ACC112 (cell line): ENCODE measurements around the gene ACSBG1.

Source experiments
- H2AFZ ChIP-seq: fragments of 200-600 bp; sonication (generic); one replicate; pipeline ENCODE4 v1.6.0; 2017; ENCODE audit warnings: antibody characterized with exemption, low read length; ENCODE audit not compliant: unreplicated experiment
- H3K27ac ChIP-seq: fragments of 200-600 bp; sonication (generic); 2 replicates; pipeline ENCODE4 v1.5.1; 2014; ENCODE audit warnings: low read depth, mild to moderate bottlenecking, antibody characterized with exemption, low read length, moderate library complexity
- H3K27me3 ChIP-seq: fragments of 200-600 bp; sonication (generic); 2 replicates; pipeline ENCODE4 v1.6.1; 2014; ENCODE audit warnings: mild to moderate bottlenecking, antibody characterized with exemption, low read length, moderate library complexity, mixed read lengths; ENCODE audit not compliant: insufficient read depth
- H3K36me3 ChIP-seq: fragments of 200-600 bp; sonication (generic); 2 replicates; pipeline ENCODE4 v1.6.1; 2016; ENCODE audit warnings: mild to moderate bottlenecking, antibody characterized with exemption, low read length, moderate library complexity, mixed read lengths; ENCODE audit not compliant: insufficient read depth
- H3K4me1 ChIP-seq: fragments of 200-600 bp; sonication (generic); one replicate; pipeline ENCODE4 v1.6.1; 2016; ENCODE audit warnings: low read length, mixed read lengths; ENCODE audit not compliant: insufficient read depth, unreplicated experiment, control insufficient read depth
- H3K4me3 ChIP-seq: fragments of 200-600 bp; sonication (generic); 2 replicates; pipeline ENCODE4 v1.5.1; 2014; ENCODE audit warnings: mild to moderate bottlenecking, low read depth, low read length
- H3K79me2 ChIP-seq: fragments of 200-600 bp; sonication (generic); one replicate; pipeline ENCODE4 v1.6.0; 2016; ENCODE audit warnings: low read length; ENCODE audit not compliant: control insufficient read depth, unreplicated experiment, insufficient read depth

Gene ACSBG1

GRCh38 chr15:78265752-78266224 lies 31.4 kb upstream of the ACSBG1 start:
- H2AFZ ChIP-seq, result no peak overlapping the region
- no peaks in the 10 kb centered on the region; the same call in 1 of the 2 replicates for H3K27me3 ChIP-seq
- peaks cover 11% of the 10 kb centered on the region for H3K79me2 ChIP-seq
- no peak overlapping the region for H3K27ac ChIP-seq
- H3K4me1 ChIP-seq, result peaks cover 14% of the 10 kb centered on the region
- no peaks in the 10 kb centered on the region for H3K36me3 ChIP-seq
- H3K4me3 ChIP-seq, result peak overlapping the region; percentile 90

- Histone ChIP-seq H3K79me2 (peaks cover 11% of the 10 kb centered on the region), H3K4me1 (peaks cover 14% of the 10 kb centered on the region), H3K36me3 (no peaks in the 10 kb centered on the region), H3K27me3 (no peaks in the 10 kb centered on the region; the same call in 1 of the 2 replicates), H3K27ac (no peak overlapping the region), H3K4me3 (peak overlapping the region; percentile 90), H2AFZ (peak overlapping the region; percentile 84)
These were observed 30.7 kb upstream of the ACSBG1 start for GRCh38 chr15:78265137-78265460.

GRCh38 chr15:78264304-78265136 lies 30.2 kb upstream of the ACSBG1 start, which contains the start of gene DNAJA4:
DNAJA4 (plus strand) TSS chr15:78264562; CDS start chr15:78264764, 202 bp downstream.
- Histone ChIP-seq H3K27me3 (no peaks in the 10 kb centered on the region; the same call in 1 of the 2 replicates), H3K79me2 (peaks cover 11% of the 10 kb centered on the region), H2AFZ (peak within 1 kb of the TSS; percentile 84), H3K4me3 (peak within 1 kb of the TSS; percentile 90), H3K27ac (no peak within 1 kb of the TSS; the same call in 1 of the 2 replicates), H3K36me3 (no peaks in the 10 kb centered on the region), H3K4me1 (peaks cover 14% of the 10 kb centered on the region)

- no peak overlapping the region for H3K27ac ChIP-seq
- no peaks in the 10 kb centered on the region for H3K36me3 ChIP-seq
- H3K27me3 ChIP-seq, result no peaks in the 10 kb centered on the region; the same call in 1 of the 2 replicates
- peaks cover 11% of the 10 kb centered on the region for H3K79me2 ChIP-seq
- H3K4me1 ChIP-seq, result peaks cover 14% of the 10 kb centered on the region
- H3K4me3 ChIP-seq, result peak overlapping the region; percentile 90
- H2AFZ ChIP-seq, result peak overlapping the region; percentile 81
These were observed 29.5 kb upstream of the ACSBG1 start for GRCh38 chr15:78263907-78264303.

- peaks cover 14% of the 10 kb centered on the region for H3K4me1 ChIP-seq
- H3K79me2 ChIP-seq, result peaks cover 11% of the 10 kb centered on the region
- no peaks in the 10 kb centered on the region; the same call in 1 of the 2 replicates for H3K27me3 ChIP-seq
- no peaks in the 10 kb centered on the region for H3K36me3 ChIP-seq
- no peak overlapping the region for H3K27ac ChIP-seq
- H2AFZ ChIP-seq, result no peak overlapping the region
- no peak overlapping the region for H3K4me3 ChIP-seq
These were observed 29.0 kb upstream of the ACSBG1 start for GRCh38 chr15:78263351-78263781.

- no peaks in the 10 kb centered on the region; the same call in 1 of the 2 replicates for H3K27me3 ChIP-seq
- H3K79me2 ChIP-seq, result peaks cover 10% of the 10 kb centered on the region
- no peak overlapping the region for H2AFZ ChIP-seq
- no peaks in the 10 kb centered on the region for H3K36me3 ChIP-seq
- no peak overlapping the region for H3K4me3 ChIP-seq
- peaks cover 8% of the 10 kb centered on the region for H3K4me1 ChIP-seq
- no peak overlapping the region for H3K27ac ChIP-seq
These were observed 26.7 kb upstream of the ACSBG1 start for GRCh38 chr15:78261062-78261461.

GRCh38 chr15:78260489-78260888 lies 26.1 kb upstream of the ACSBG1 start:
- peaks cover 5% of the 10 kb centered on the region for H3K79me2 ChIP-seq
- no peak overlapping the region for H3K4me3 ChIP-seq
- no peaks in the 10 kb centered on the region for H3K36me3 ChIP-seq
- no peaks in the 10 kb centered on the region; the same call in 1 of the 2 replicates for H3K27me3 ChIP-seq
- no peak overlapping the region for H3K27ac ChIP-seq
- H2AFZ ChIP-seq, result no peak overlapping the region
- peaks cover 3% of the 10 kb centered on the region for H3K4me1 ChIP-seq

GRCh38 chr15:78259232-78259631 lies 24.9 kb upstream of the ACSBG1 start:
- Histone ChIP-seq H2AFZ (no peak overlapping the region), H3K79me2 (no peaks in the 10 kb centered on the region), H3K4me3 (no peak overlapping the region)

GRCh38 chr15:78257681-78258080 lies 23.3 kb upstream of the ACSBG1 start:
- no peaks in the 10 kb centered on the region for H3K27me3 ChIP-seq
- no peak overlapping the region for H3K4me3 ChIP-seq
- H3K4me1 ChIP-seq, result no peaks in the 10 kb centered on the region
- H3K36me3 ChIP-seq, result no peaks in the 10 kb centered on the region
- no peaks in the 10 kb centered on the region for H3K79me2 ChIP-seq
- H2AFZ ChIP-seq, result no peak overlapping the region
- H3K27ac ChIP-seq, result no peak overlapping the region

More at GRCh38 chr15:78259232-78259631, 24.9 kb upstream of the ACSBG1 start:
- Histone ChIP-seq H3K36me3 (no peaks in the 10 kb centered on the region), H3K27ac (no peak overlapping the region), H3K4me1 (no peaks in the 10 kb centered on the region), H3K27me3 (no peaks in the 10 kb centered on the region)

GRCh38 chr15:78256044-78256437 lies 21.7 kb upstream of the ACSBG1 start:
- Histone ChIP-seq H3K4me1 (no peaks in the 10 kb centered on the region), H3K36me3 (no peaks in the 10 kb centered on the region), H3K27ac (no peak overlapping the region), H3K4me3 (no peak overlapping the region), H3K79me2 (no peaks in the 10 kb centered on the region), H3K27me3 (peaks cover 5% of the 10 kb centered on the region; the same call in 1 of the 2 replicates), H2AFZ (no peak overlapping the region)
